Keratinocyte (primary cell): ENCODE data around the gene SFRP2. TPM values are rescaled to one million over a fixed set of nuclear protein-coding genes. Genes with fewer than 3 reads are reported as not detected.

Experiments
- DNase-seq: peaks from one replicate; pipeline ENCODE4 v3.0.0-alpha.2; 2011; ENCODE audit warnings: low read depth, missing footprints, low spot score
- FAIRE-seq: peaks from 2 replicates; lab custom pipeline; 2011; peaks lifted over from hg19 to GRCh38; lab: Jason Lieb, UNC
- H2AFZ ChIP-seq: 2 replicates; pipeline ENCODE4 v1.6.0; 2012; ENCODE audit warnings: low read length, control low read depth, inconsistent platforms; ENCODE audit not compliant: control insufficient read depth
- H3K27ac ChIP-seq: 2 replicates; pipeline ENCODE4 v1.5.1; 2011; ENCODE audit warnings: low read length; ENCODE audit not compliant: control insufficient read depth, insufficient read depth
- H3K27me3 ChIP-seq: 3 replicates; pipeline ENCODE4 v1.6.0; 2011; ENCODE audit warnings: low read length; ENCODE audit not compliant: control insufficient read depth, insufficient read depth; ENCODE audit errors: extremely low read depth
- H3K36me3 ChIP-seq, 2 experiments: 2 replicates in 1 of 2; 3 replicates in 1 of 2; pipeline ENCODE4 v1.5.1; 2011; ENCODE audit warnings: low read length in 2 of 2, mild to moderate bottlenecking in 1 of 2; ENCODE audit not compliant: control insufficient read depth in 2 of 2, insufficient read depth in 2 of 2; ENCODE audit errors: extremely low read depth in 1 of 2
- H3K4me1 ChIP-seq: 3 replicates; pipeline ENCODE4 v1.5.1; 2011; ENCODE audit warnings: low read length; ENCODE audit not compliant: control insufficient read depth, insufficient read depth; ENCODE audit errors: extremely low read depth
- H3K4me2 ChIP-seq: 3 replicates; pipeline ENCODE4 v1.6.0; 2011; ENCODE audit warnings: low read depth, low read length; ENCODE audit not compliant: control insufficient read depth, insufficient read depth; ENCODE audit errors: extremely low read depth
- H3K4me3 ChIP-seq, 3 experiments: fragments of 200-600 bp in 1 of 3; sonication (generic) in 1 of 3; 2 replicates in 2 of 3; 3 replicates in 1 of 3; pipeline ENCODE4 v1.5.1; 2011 to 2016; ENCODE audit warnings: low read length in 3 of 3, mild to moderate bottlenecking in 3 of 3, control low read depth in 2 of 3, inconsistent platforms in 1 of 3, low read depth in 1 of 3, mixed read lengths in 1 of 3, mixed run types in 1 of 3, moderate library complexity in 1 of 3; ENCODE audit not compliant: control insufficient read depth in 2 of 3, insufficient read depth in 2 of 3; ENCODE audit errors: extremely low read depth in 1 of 3
- H3K79me2 ChIP-seq: 2 replicates; pipeline ENCODE4 v1.6.0; 2012; ENCODE audit warnings: low read length; ENCODE audit not compliant: control insufficient read depth, insufficient read depth
- H3K9ac ChIP-seq: 3 replicates; pipeline ENCODE4 v1.6.0; 2011; ENCODE audit warnings: low read length; ENCODE audit not compliant: control insufficient read depth, insufficient read depth; ENCODE audit errors: extremely low read depth
- H3K9me1 ChIP-seq: 3 replicates; pipeline ENCODE4 v1.6.0; 2011; ENCODE audit warnings: low read length; ENCODE audit not compliant: control insufficient read depth, insufficient read depth; ENCODE audit errors: extremely low read depth
- H3K9me3 ChIP-seq: 2 replicates; pipeline ENCODE4 v1.5.1; 2012; ENCODE audit warnings: low read depth, low read length; ENCODE audit not compliant: control insufficient read depth
- H4K20me1 ChIP-seq: 3 replicates; pipeline ENCODE4 v1.6.0; 2011; ENCODE audit warnings: low read length; ENCODE audit not compliant: control insufficient read depth, insufficient read depth; ENCODE audit errors: extremely low read depth
- EZH2 ChIP-seq: IDR thresholded peaks from one replicate; pipeline ENCODE4 v1.6.1; 2012; ENCODE audit warnings: inconsistent platforms, mild to moderate bottlenecking, low read length, moderate library complexity
- dilution Hi-C: fragments of 300-500 bp; cut with MboI; formaldehyde crosslinking; loops from one replicate; pipeline ENCODE4 v1.7.0; 2020; ENCODE audit warnings: low sequenced_read_pairs; ENCODE audit not compliant: extremely low pct_ligation_motif_present
- polyA plus RNA-seq, 5 experiments: library from polyadenylated mRNA; depleted of rRNA in 3 of 5; stranded (reverse) in 3 of 5; stranded (forward) in 1 of 5; unstranded in 1 of 5; fragments of >200 nt; gene quantifications; 1 replicate in 1 of 5; 2 replicates in 3 of 5; 3 replicates in 1 of 5; pipeline versions ENCODE4 v1.2.1 to v1.2.3, GENCODE V29; 2011 to 2012; ENCODE audit warnings: missing spikeins in 2 of 5, low read depth in 1 of 5, low replicate concordance in 1 of 5
- TF ChIP-seq, protein P1 (sequence below), 3 experiments: IDR thresholded peaks in 1 of 3; conservative IDR thresholded peaks in 1 of 3; optimal IDR thresholded peaks in 1 of 3; 2 replicates in 2 of 3; 3 replicates in 1 of 3; pipeline versions ENCODE3 to v1.5.1; 2011; ENCODE audit warnings: low read length in 3 of 3, mild to moderate bottlenecking in 3 of 3, moderate library complexity in 2 of 3, control low read depth in 1 of 3, inconsistent platforms in 1 of 3; ENCODE audit not compliant: insufficient read depth in 2 of 3; ENCODE audit errors: extremely low read depth in 1 of 3

The SFRP2 gene
- polyA plus RNA-seq, 1 donor (not counting 4 experiments of a cell fraction or from before 2014, with no cell fraction given), result not detected

DNA sequence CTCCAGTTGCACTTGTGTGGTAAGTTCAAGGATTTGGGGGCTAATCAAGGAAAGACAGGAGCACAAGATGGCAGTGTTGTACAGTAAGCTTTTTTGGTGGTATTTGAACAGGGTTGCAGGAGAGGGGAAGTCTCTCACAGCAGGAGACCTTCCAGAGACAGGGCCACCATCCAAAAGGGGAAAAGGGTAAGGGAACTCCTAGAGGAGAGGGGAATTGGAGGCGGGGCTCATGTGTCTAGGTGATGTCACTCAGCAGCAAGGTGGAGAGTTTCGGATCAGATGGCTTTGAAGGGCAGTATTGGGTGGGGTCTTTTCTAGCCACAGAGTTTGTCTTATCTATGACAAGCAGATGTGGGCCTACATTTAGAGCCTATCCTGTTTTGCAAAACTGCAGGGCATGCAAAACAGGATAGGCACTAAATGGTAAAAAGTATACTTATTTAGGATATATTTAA is 15.6 kb downstream of the SFRP2 start:
- dilution Hi-C loops, result no loop called here
- TF ChIP-seq, protein P1, sequence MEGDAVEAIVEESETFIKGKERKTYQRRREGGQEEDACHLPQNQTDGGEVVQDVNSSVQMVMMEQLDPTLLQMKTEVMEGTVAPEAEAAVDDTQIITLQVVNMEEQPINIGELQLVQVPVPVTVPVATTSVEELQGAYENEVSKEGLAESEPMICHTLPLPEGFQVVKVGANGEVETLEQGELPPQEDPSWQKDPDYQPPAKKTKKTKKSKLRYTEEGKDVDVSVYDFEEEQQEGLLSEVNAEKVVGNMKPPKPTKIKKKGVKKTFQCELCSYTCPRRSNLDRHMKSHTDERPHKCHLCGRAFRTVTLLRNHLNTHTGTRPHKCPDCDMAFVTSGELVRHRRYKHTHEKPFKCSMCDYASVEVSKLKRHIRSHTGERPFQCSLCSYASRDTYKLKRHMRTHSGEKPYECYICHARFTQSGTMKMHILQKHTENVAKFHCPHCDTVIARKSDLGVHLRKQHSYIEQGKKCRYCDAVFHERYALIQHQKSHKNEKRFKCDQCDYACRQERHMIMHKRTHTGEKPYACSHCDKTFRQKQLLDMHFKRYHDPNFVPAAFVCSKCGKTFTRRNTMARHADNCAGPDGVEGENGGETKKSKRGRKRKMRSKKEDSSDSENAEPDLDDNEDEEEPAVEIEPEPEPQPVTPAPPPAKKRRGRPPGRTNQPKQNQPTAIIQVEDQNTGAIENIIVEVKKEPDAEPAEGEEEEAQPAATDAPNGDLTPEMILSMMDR (optimal IDR thresholded peaks at IDR 0.05 in 1 of 3, IDR thresholded peaks at IDR 0.05 in 1 of 3, conservative IDR thresholded peaks at IDR 0.05 in 1 of 3; ENCODE audit: extremely low read depth in 1 of 3, insufficient read depth in 2 of 3, low read length in 3 of 3), result peak in 1 of 3 experiments; percentile 8
- no peak for TF ChIP-seq EZH2
- H3K27me3 ChIP-seq, result no peaks in the 10 kb centered on the region
- H3K4me3 ChIP-seq, result no peak overlapping the region
- H2AFZ ChIP-seq, result no peak overlapping the region
- H3K9me1 ChIP-seq, result no peaks in the 10 kb centered on the region
- no peak overlapping the region for H3K9ac ChIP-seq
- FAIRE-seq, result no peak
- no peak for DNase-seq
- H3K4me2 ChIP-seq, result no peak overlapping the region
- no peaks in the 10 kb centered on the region for H3K4me1 ChIP-seq
- H4K20me1 ChIP-seq, result no peaks in the 10 kb centered on the region
- H3K36me3 ChIP-seq, result no peaks in the 10 kb centered on the region
- H3K27ac ChIP-seq, result no peak overlapping the region
- H3K9me3 ChIP-seq, result no peaks in the 10 kb centered on the region
- H3K79me2 ChIP-seq, result no peaks in the 10 kb centered on the region

DNA sequence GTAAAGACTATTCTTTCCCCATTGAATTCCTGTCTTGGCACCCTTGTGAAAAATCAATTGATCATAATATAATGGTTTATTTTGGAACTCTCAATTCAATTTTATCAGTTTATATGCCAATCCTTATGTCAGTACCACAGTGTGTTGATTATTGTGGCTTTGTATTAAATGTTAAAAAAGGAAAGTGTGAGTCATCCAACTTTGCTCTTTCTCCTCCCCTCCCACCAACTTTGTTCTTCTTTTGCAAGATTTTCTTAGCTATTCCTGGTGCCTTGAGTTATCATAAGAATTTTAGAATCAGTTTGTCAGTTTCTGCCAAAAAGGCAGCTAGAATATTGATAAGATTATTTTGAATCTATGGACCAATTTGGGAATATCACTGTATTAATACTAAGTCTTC is 17.8 kb downstream of the SFRP2 start:
- Histone ChIP-seq H3K4me3 (no peak overlapping the region), H4K20me1 (no peaks in the 10 kb centered on the region), H3K79me2 (no peaks in the 10 kb centered on the region), H3K4me2 (no peak overlapping the region), H2AFZ (no peak overlapping the region), H3K9ac (no peak overlapping the region), H3K36me3 (no peaks in the 10 kb centered on the region), H3K27me3 (no peaks in the 10 kb centered on the region), H3K9me1 (no peaks in the 10 kb centered on the region), H3K4me1 (no peaks in the 10 kb centered on the region), H3K9me3 (no peaks in the 10 kb centered on the region), H3K27ac (no peak overlapping the region)
- FAIRE-seq (no peak), DNase-seq (no peak)
- dilution Hi-C loops, result no loop called here
- TF ChIP-seq, protein P1 (optimal IDR thresholded peaks at IDR 0.05 in 1 of 3, IDR thresholded peaks at IDR 0.05 in 1 of 3, conservative IDR thresholded peaks at IDR 0.05 in 1 of 3; ENCODE audit: extremely low read depth in 1 of 3, insufficient read depth in 2 of 3, low read length in 3 of 3), result no peak
- no peak for TF ChIP-seq EZH2
